Mesendoderm (in vitro differentiated cells): ENCODE results near the gene GPR180.

Source experiments
- DNase-seq: peaks from one replicate; pipeline ENCODE4 v3.0.0; 2013
- H2AK5ac ChIP-seq: 2 replicates; pipeline ENCODE4 v1.6.1; 2013; ENCODE audit warnings: low read length, inconsistent platforms
- H2BK120ac ChIP-seq: 2 replicates; pipeline ENCODE4 v1.6.1; 2013; ENCODE audit warnings: low read depth, mild to moderate bottlenecking, low read length, moderate library complexity, mixed read lengths
- H2BK15ac ChIP-seq: replicated peaks from 2 replicates; pipeline ENCODE4 v1.6.1; 2013; ENCODE audit warnings: low read depth, mild to moderate bottlenecking, moderate library complexity
- H2BK5ac ChIP-seq: 2 replicates; pipeline ENCODE4 v1.6.1; 2013; ENCODE audit warnings: low read length, inconsistent platforms
- H3K18ac ChIP-seq: 2 replicates; pipeline ENCODE4 v1.6.1; 2013; ENCODE audit warnings: mild to moderate bottlenecking, low read length, mixed read lengths
- H3K23ac ChIP-seq: one replicate; pipeline ENCODE4 v1.6.1; 2013; ENCODE audit warnings: low read length
- H3K27ac ChIP-seq: 2 replicates; pipeline ENCODE4 v1.5.1; 2013; ENCODE audit warnings: low read depth, mild to moderate bottlenecking, inconsistent platforms, low read length, moderate library complexity
- H3K27me3 ChIP-seq: 2 replicates; pipeline ENCODE4 v1.6.1; 2013; ENCODE audit warnings: low read length, control low read depth, mild to moderate bottlenecking, inconsistent platforms; ENCODE audit not compliant: insufficient read depth, poor library complexity
- H3K36me3 ChIP-seq: 2 replicates; pipeline ENCODE4 v1.6.1; 2013; ENCODE audit warnings: low read length, inconsistent platforms; ENCODE audit not compliant: control insufficient read depth, insufficient read depth
- H3K4ac ChIP-seq: one replicate; pipeline ENCODE4 v1.6.1; 2013; ENCODE audit warnings: low read depth, mild to moderate bottlenecking, low read length, moderate library complexity
- H3K4me1 ChIP-seq: 2 replicates; pipeline ENCODE4 v1.6.1; 2013; ENCODE audit warnings: low read depth, low read length, inconsistent platforms; ENCODE audit not compliant: control insufficient read depth
- H3K4me2 ChIP-seq: 2 replicates; pipeline ENCODE4 v1.6.1; 2013; ENCODE audit warnings: low read length
- H3K4me3 ChIP-seq: 2 replicates; pipeline ENCODE4 v1.5.1; 2013; ENCODE audit warnings: mild to moderate bottlenecking, low read length
- H3K56ac ChIP-seq: one replicate; pipeline ENCODE4 v1.6.1; 2013; ENCODE audit warnings: low read length
- H3K79me1 ChIP-seq: 2 replicates; pipeline ENCODE4 v1.6.1; 2013; ENCODE audit warnings: low read length, inconsistent platforms
- H3K79me2 ChIP-seq: 2 replicates; pipeline ENCODE4 v1.6.1; 2013; ENCODE audit warnings: mild to moderate bottlenecking, low read length; ENCODE audit not compliant: control insufficient read depth, insufficient read depth
- H3K9ac ChIP-seq: 2 replicates; pipeline ENCODE4 v1.6.1; 2013; ENCODE audit warnings: low read length, inconsistent platforms
- H4K5ac ChIP-seq: one replicate; pipeline ENCODE4 v1.6.1; 2013; ENCODE audit warnings: low read length
- H4K8ac ChIP-seq: one replicate; pipeline ENCODE4 v1.6.1; 2013; ENCODE audit warnings: low read depth, mild to moderate bottlenecking, control low read depth, low read length, moderate library complexity
- WGBS: extraction: QIAGEN DNeasy Blood & Tissue Kit; methylation state at CpG from one replicate; pipeline ENCODE4 v1.1.7; 2013; ENCODE audit warnings: low lambda C conversion rate, missing lambda C conversion rate; ENCODE audit not compliant: insufficient coverage; ENCODE audit errors: extremely low coverage; 5-methylcytosine and 5-hydroxymethylcytosine counted together

The GPR180 gene

GRCh38 chr13:94598281-94598680, 3.4 kb upstream of the GPR180 start:
- H4K5ac ChIP-seq, result no peak overlapping the region
- no peak for DNase-seq
- H3K9ac ChIP-seq, result no peak overlapping the region
- H3K36me3 ChIP-seq, result no peaks in the 10 kb centered on the region
- H3K4me2 ChIP-seq, result no peak overlapping the region
- H3K79me2 ChIP-seq, result peaks cover 17% of the 10 kb centered on the region
- no peak overlapping the region for H3K27ac ChIP-seq
- H3K18ac ChIP-seq, result no peak overlapping the region
- H3K79me1 ChIP-seq, result peaks cover 12% of the 10 kb centered on the region
- no peak overlapping the region for H3K23ac ChIP-seq
- peaks cover 10% of the 10 kb centered on the region for H3K4me1 ChIP-seq
- peaks cover 5% of the 10 kb centered on the region for H3K27me3 ChIP-seq
- no peak overlapping the region for H2BK120ac ChIP-seq
- no peak overlapping the region for H2AK5ac ChIP-seq
- H3K4me3 ChIP-seq, result no peak overlapping the region
- H2BK5ac ChIP-seq, result no peak overlapping the region
- H3K4ac ChIP-seq, result no peak overlapping the region
- no peak overlapping the region for H2BK15ac ChIP-seq
- no peak overlapping the region for H3K56ac ChIP-seq
- no peak overlapping the region for H4K8ac ChIP-seq
- no CpG with 5 or more reads among the region's 3 CpGs for WGBS

- DNase-seq, result no peak
- Histone ChIP-seq H3K4me3 (no peak overlapping the region), H3K9ac (no peak overlapping the region), H3K23ac (no peak overlapping the region), H3K4ac (no peak overlapping the region), H3K27me3 (peaks cover 5% of the 10 kb centered on the region), H4K8ac (no peak overlapping the region), H4K5ac (no peak overlapping the region), H2BK120ac (no peak overlapping the region), H3K18ac (no peak overlapping the region), H3K79me1 (peaks cover 7% of the 10 kb centered on the region), H2AK5ac (no peak overlapping the region), H3K27ac (no peak overlapping the region), H2BK15ac (no peak overlapping the region), H2BK5ac (no peak overlapping the region), H3K79me2 (peaks cover 9% of the 10 kb centered on the region), H3K4me1 (peaks cover 4% of the 10 kb centered on the region), H3K36me3 (no peaks in the 10 kb centered on the region), H3K56ac (no peak overlapping the region), H3K4me2 (no peak overlapping the region)
- WGBS, result no CpG with 5 or more reads among the region's 3 CpGs
Observed at GRCh38 chr13:94599877-94600276, 1.8 kb upstream of the GPR180 start.

GRCh38 chr13:94602467-94602866, 810 bp downstream of the GPR180 start:
- WGBS, result no CpG with 5 or more reads among the region's 1 CpG
- Histone ChIP-seq H3K27me3 (peaks cover 5% of the 10 kb centered on the region), H3K4ac (peak overlapping the region; percentile 38), H4K5ac (no peak overlapping the region), H3K4me2 (peak overlapping the region; percentile 81), H3K36me3 (no peaks in the 10 kb centered on the region), H3K18ac (no peak overlapping the region), H3K79me2 (peaks cover 2% of the 10 kb centered on the region), H2AK5ac (no peak overlapping the region), H4K8ac (no peak overlapping the region), H3K9ac (peak overlapping the region; percentile 96), H3K27ac (peak overlapping the region; percentile 16), H3K4me1 (no peaks in the 10 kb centered on the region), H3K4me3 (peak overlapping the region; percentile 93), H2BK120ac (no peak overlapping the region), H3K56ac (peak overlapping the region; percentile 98), H2BK5ac (no peak overlapping the region), H2BK15ac (no peak overlapping the region), H3K23ac (no peak overlapping the region), H3K79me1 (peaks cover 2% of the 10 kb centered on the region)
- no peak for DNase-seq

GRCh38 chr13:94607056-94607455, 5.4 kb downstream of the GPR180 start:
- no peak overlapping the region for H3K27ac ChIP-seq
- no peak overlapping the region for H3K18ac ChIP-seq
- no peak overlapping the region for H3K4ac ChIP-seq
- H4K8ac ChIP-seq, result no peak overlapping the region
- no peak overlapping the region for H2BK120ac ChIP-seq
- no peak overlapping the region for H3K4me2 ChIP-seq
- no peak overlapping the region for H3K56ac ChIP-seq
- no peak overlapping the region for H2BK15ac ChIP-seq
- H3K27me3 ChIP-seq, result no peaks in the 10 kb centered on the region
- H3K4me1 ChIP-seq, result no peaks in the 10 kb centered on the region
- H3K36me3 ChIP-seq, result no peaks in the 10 kb centered on the region
- H3K79me1 ChIP-seq, result peaks cover 2% of the 10 kb centered on the region
- no CpG with 5 or more reads among the region's 4 CpGs for WGBS
- H3K4me3 ChIP-seq, result no peak overlapping the region
- H2AK5ac ChIP-seq, result no peak overlapping the region
- DNase-seq, result no peak
- no peak overlapping the region for H2BK5ac ChIP-seq
- peaks cover 2% of the 10 kb centered on the region for H3K79me2 ChIP-seq
- H3K9ac ChIP-seq, result no peak overlapping the region
- H3K23ac ChIP-seq, result no peak overlapping the region
- H4K5ac ChIP-seq, result no peak overlapping the region

- peaks cover 2% of the 10 kb centered on the region for H3K79me1 ChIP-seq
- H3K23ac ChIP-seq, result no peak overlapping the region
- H3K4me2 ChIP-seq, result no peak overlapping the region
- peaks cover 2% of the 10 kb centered on the region for H3K79me2 ChIP-seq
- H3K4me3 ChIP-seq, result no peak overlapping the region
- H3K9ac ChIP-seq, result no peak overlapping the region
- H4K8ac ChIP-seq, result no peak overlapping the region
- no peak overlapping the region for H2BK5ac ChIP-seq
- no CpG with 5 or more reads among the region's 3 CpGs for WGBS
- no peak overlapping the region for H2BK120ac ChIP-seq
- H3K27ac ChIP-seq, result no peak overlapping the region
- no peak for DNase-seq
- H3K18ac ChIP-seq, result no peak overlapping the region
- H2BK15ac ChIP-seq, result no peak overlapping the region
- H3K36me3 ChIP-seq, result no peaks in the 10 kb centered on the region
- no peaks in the 10 kb centered on the region for H3K4me1 ChIP-seq
- H4K5ac ChIP-seq, result no peak overlapping the region
- no peaks in the 10 kb centered on the region for H3K27me3 ChIP-seq
- H3K56ac ChIP-seq, result no peak overlapping the region
- H2AK5ac ChIP-seq, result no peak overlapping the region
- no peak overlapping the region for H3K4ac ChIP-seq
Observed at GRCh38 chr13:94607939-94608338, 6.3 kb downstream of the GPR180 start.

- Histone ChIP-seq H2BK120ac (no peak overlapping the region), H3K36me3 (no peaks in the 10 kb centered on the region), H3K4me1 (no peaks in the 10 kb centered on the region), H3K18ac (no peak overlapping the region), H3K23ac (no peak overlapping the region), H3K4me3 (no peak overlapping the region), H3K27me3 (no peaks in the 10 kb centered on the region), H3K4me2 (no peak overlapping the region), H3K4ac (no peak overlapping the region), H2AK5ac (no peak overlapping the region), H3K9ac (no peak overlapping the region), H3K79me2 (no peaks in the 10 kb centered on the region), H4K5ac (no peak overlapping the region), H2BK5ac (no peak overlapping the region), H4K8ac (no peak overlapping the region), H2BK15ac (no peak overlapping the region), H3K27ac (no peak overlapping the region), H3K56ac (no peak overlapping the region), H3K79me1 (peaks cover 2% of the 10 kb centered on the region)
- DNase-seq, result no peak
- no CpG with 5 or more reads among the region's 1 CpG for WGBS
Observed at GRCh38 chr13:94608586-94608985, 6.9 kb downstream of the GPR180 start.
